M059J (cell line): Measurements from ENCODE around the gene HIGD2B. TPM values are rescaled to one million over a fixed set of nuclear protein-coding genes. Genes with fewer than 3 reads are reported as not detected.

Experiments
- total RNA-seq: library from RNA; depleted of rRNA; stranded (reverse); fragments of >200 nt; shearing (Covaris generic); gene quantifications from 2 replicates; pipeline ENCODE4 v1.2.3, GENCODE V29; 2014; rRNA removed

Gene HIGD2B
- total RNA-seq, 1 experiment from 2014 or later = not detected

Other genes starting within 250 kb of the HIGD2B start
- gene ARIH1, start 211.9 kb downstream of the HIGD2B start, total RNA-seq = 25.0 and 31.6 TPM in 2 replicates
- gene GOLGA6B, start 31.5 kb downstream of the HIGD2B start, total RNA-seq = not detected in 2 replicates
- 9.4 and 10.3 TPM in 2 replicates for gene BBS4, start within 50 bp of the HIGD2B start, total RNA-seq
- 86.4 and 109 TPM in 2 replicates for gene ADPGK, start 97.6 kb upstream of the HIGD2B start, total RNA-seq